ENCODE results near the gene CFAP45. TPM values are rescaled to one million over a fixed set of nuclear protein-coding genes. Genes with fewer than 3 reads are reported as not detected.

CFAP45 gene
- total RNA-seq, 3 donors from 2014 or later (not counting 1 experiment from before 2014, with no cell fraction given), result 1.3 to 5.0 (median 1.6) TPM

DNA sequence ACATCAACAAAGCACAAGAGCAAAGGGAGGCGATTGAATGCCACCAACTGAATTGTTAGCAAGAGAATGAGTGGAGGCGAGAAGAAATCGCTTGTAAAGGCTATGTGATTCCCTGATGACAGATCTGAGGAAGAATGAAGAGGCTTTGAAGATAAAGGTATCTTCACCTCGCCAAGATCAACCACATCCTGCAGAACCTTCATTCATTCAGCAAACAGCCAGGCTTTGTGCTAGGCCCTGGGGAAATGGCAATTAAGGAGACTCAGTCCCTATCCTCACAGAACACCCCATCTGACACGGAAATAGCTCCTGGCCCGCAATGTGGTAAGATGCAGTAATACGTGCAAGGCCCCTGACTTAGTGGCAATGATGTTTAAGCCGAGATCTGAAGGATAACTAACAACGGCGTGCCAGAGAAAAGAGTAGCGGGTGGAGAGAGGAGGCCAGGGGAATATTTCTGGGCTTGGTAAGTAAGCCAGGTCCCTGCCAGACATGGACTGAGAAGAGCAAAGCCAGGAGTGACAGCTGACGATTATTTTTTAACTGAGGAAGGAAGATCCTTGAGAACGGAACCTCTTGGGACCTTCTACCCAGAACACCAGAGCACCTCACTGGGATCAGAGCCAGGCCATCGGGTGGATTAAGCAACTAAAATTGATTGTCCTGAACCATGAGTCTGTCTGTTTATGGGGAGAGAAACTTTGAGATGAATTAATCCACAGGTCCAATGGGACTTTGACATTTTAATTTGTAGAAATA lies 32.9 kb downstream of the CFAP45 start:
- no peak for TF ChIP-seq CTCF (IDR thresholded peaks at IDR 0.05)

GRCh38 chr1:159866066-159866465 lies 33.9 kb downstream of the CFAP45 start:
- intact Hi-C loops (cut with micrococcal nuclease), result no loop called here
- Mint-ChIP-seq H3K27me3 (ENCODE audit: low read depth in 2 of 2) (peaks cover 6 to 15% of the 10 kb centered on the region in 2 donors), H3K4me3 (no peak overlapping the region), H3K4me1 (peaks cover 0 to 17% of the 10 kb centered on the region in 2 donors), H3K36me3 (no peaks in the 10 kb centered on the region), H3K9me3 (no peaks in the 10 kb centered on the region), H3K27ac (no peak overlapping the region)
- Histone ChIP-seq H3K36me3 (ENCODE audit: control insufficient read depth, insufficient read depth, low read length) (no peaks in the 10 kb centered on the region), H3K4me3 (ENCODE audit: low read length) (no peak overlapping the region), H3K9me3 (ENCODE audit: control insufficient read depth, insufficient read depth, low read length) (no peaks in the 10 kb centered on the region), H3K27ac (ENCODE audit: low read length) (no peak overlapping the region), H3K4me1 (ENCODE audit: control insufficient read depth, insufficient read depth, low read length) (no peaks in the 10 kb centered on the region), H3K27me3 (ENCODE audit: control insufficient read depth, insufficient read depth, low read length) (no peaks in the 10 kb centered on the region)
- DNase-seq (no peak), ATAC-seq (no peak)
- no peak for TF ChIP-seq CTCF (IDR thresholded peaks at IDR 0.05)
- 97% methylated on average over 1 of the region's 1 CpG for WGBS (ENCODE audit: insufficient coverage)

More for the DNA sequence above, 32.9 kb downstream of the CFAP45 start:
- Histone ChIP-seq H3K4me1 (ENCODE audit: control insufficient read depth, insufficient read depth, low read length) (no peaks in the 10 kb centered on the region), H3K9me3 (ENCODE audit: control insufficient read depth, insufficient read depth, low read length) (no peaks in the 10 kb centered on the region), H3K36me3 (ENCODE audit: control insufficient read depth, insufficient read depth, low read length) (no peaks in the 10 kb centered on the region), H3K4me3 (ENCODE audit: low read length) (no peak overlapping the region), H3K27ac (ENCODE audit: low read length) (no peak overlapping the region), H3K27me3 (ENCODE audit: control insufficient read depth, insufficient read depth, low read length) (no peaks in the 10 kb centered on the region)
- intact Hi-C loops (cut with micrococcal nuclease), result no loop called here
- H3K27me3 Mint-ChIP-seq (ENCODE audit: low read depth in 2 of 2), result peaks cover 6 to 17% of the 10 kb centered on the region in 2 donors
- H3K4me1 Mint-ChIP-seq, result peaks cover 0 to 17% of the 10 kb centered on the region in 2 donors
- ATAC-seq (no peak), DNase-seq (peak in 1 of 2 donors; percentile 15)
- H3K4me3 Mint-ChIP-seq, result no peak overlapping the region
- H3K9me3 Mint-ChIP-seq, result no peaks in the 10 kb centered on the region
- no peak overlapping the region for H3K27ac Mint-ChIP-seq
- H3K36me3 Mint-ChIP-seq, result no peaks in the 10 kb centered on the region
- 86% methylated on average over 13 of the region's 14 CpGs for WGBS (ENCODE audit: insufficient coverage)

GRCh38 chr1:159864262-159864661 lies 35.7 kb downstream of the CFAP45 start:
- H3K36me3 ChIP-seq (ENCODE audit: control insufficient read depth, insufficient read depth, low read length), result no peaks in the 10 kb centered on the region
- no peak for TF ChIP-seq CTCF (IDR thresholded peaks at IDR 0.05)
- DNase-seq (no peak), ATAC-seq (no peak)
- WGBS (ENCODE audit: insufficient coverage), result 83% methylated on average over 2 of the region's 2 CpGs
- no peaks in the 10 kb centered on the region for H3K4me1 ChIP-seq (ENCODE audit: control insufficient read depth, insufficient read depth, low read length)
- Mint-ChIP-seq H3K27me3 (ENCODE audit: low read depth in 2 of 2) (peaks cover 6 to 15% of the 10 kb centered on the region in 2 donors), H3K27ac (peak overlapping the region in 1 of 2 donors; percentile 15), H3K4me3 (no peak overlapping the region), H3K9me3 (no peaks in the 10 kb centered on the region), H3K36me3 (no peaks in the 10 kb centered on the region), H3K4me1 (peaks cover 0 to 17% of the 10 kb centered on the region in 2 donors)
- H3K4me3 ChIP-seq (ENCODE audit: low read length), result no peak overlapping the region
- H3K9me3 ChIP-seq (ENCODE audit: control insufficient read depth, insufficient read depth, low read length), result no peaks in the 10 kb centered on the region
- H3K27me3 ChIP-seq (ENCODE audit: control insufficient read depth, insufficient read depth, low read length), result no peaks in the 10 kb centered on the region
- intact Hi-C loops (cut with micrococcal nuclease), result no loop called here
- H3K27ac ChIP-seq (ENCODE audit: low read length), result no peak overlapping the region
